ENCODE data around the gene TIMM50.

DNA sequence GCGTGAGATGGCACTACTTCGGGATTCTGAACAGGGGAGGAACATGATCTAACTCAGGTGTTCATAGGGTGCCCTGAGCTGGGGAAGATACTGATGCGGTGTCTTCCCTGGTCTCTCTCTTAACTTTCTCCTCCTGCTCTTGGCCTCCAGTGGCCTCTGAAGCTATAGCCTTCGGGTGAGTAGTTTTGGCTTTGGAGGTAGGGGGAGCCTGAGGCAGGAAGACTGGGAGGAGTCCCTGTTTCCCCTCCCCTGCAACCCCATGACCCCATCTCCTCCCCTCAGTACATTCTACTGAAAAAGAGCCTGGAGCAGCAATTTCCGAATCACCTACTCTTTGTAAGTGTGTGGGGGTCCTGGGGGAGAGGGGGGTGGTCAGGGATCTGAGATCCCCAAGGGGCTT is 37.8 kb downstream of the TIMM50 start:
- TF ChIP-seq, protein P1, sequence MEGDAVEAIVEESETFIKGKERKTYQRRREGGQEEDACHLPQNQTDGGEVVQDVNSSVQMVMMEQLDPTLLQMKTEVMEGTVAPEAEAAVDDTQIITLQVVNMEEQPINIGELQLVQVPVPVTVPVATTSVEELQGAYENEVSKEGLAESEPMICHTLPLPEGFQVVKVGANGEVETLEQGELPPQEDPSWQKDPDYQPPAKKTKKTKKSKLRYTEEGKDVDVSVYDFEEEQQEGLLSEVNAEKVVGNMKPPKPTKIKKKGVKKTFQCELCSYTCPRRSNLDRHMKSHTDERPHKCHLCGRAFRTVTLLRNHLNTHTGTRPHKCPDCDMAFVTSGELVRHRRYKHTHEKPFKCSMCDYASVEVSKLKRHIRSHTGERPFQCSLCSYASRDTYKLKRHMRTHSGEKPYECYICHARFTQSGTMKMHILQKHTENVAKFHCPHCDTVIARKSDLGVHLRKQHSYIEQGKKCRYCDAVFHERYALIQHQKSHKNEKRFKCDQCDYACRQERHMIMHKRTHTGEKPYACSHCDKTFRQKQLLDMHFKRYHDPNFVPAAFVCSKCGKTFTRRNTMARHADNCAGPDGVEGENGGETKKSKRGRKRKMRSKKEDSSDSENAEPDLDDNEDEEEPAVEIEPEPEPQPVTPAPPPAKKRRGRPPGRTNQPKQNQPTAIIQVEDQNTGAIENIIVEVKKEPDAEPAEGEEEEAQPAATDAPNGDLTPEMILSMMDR (conservative IDR thresholded peaks at IDR 0.05) = no peak
- no peak for TF ChIP-seq EZH2 (IDR thresholded peaks at IDR 0.05; ENCODE audit: low read depth)

All from PC-9 (cell line).